Mucosa of descending colon (tissue), 3 donors: ENCODE data around the gene TSPEAR. TPM values are rescaled to one million over a fixed set of nuclear protein-coding genes. Genes with fewer than 3 reads are reported as not detected.

Source experiments
- ATAC-seq: fragments of 200-7000 bp; cut with Tn5 transposase; one replicate; pipeline ENCODE4 v1.9.1; 2020; ENCODE audit warnings: mild to moderate bottlenecking, moderate library complexity
- DNase-seq, 3 donors: peaks; one replicate each; pipeline ENCODE4 v3.0.0-alpha.2; 2020
- H3K36me3 ChIP-seq: fragments of 200-600 bp; one replicate; pipeline ENCODE4 v1.8.0; 2021; ENCODE audit warnings: low read depth, mild to moderate bottlenecking
- H3K4me1 ChIP-seq: fragments of 200-600 bp; one replicate; pipeline ENCODE4 v1.8.0; 2021; ENCODE audit warnings: low read depth, mild to moderate bottlenecking
- H3K4me3 ChIP-seq: fragments of 200-600 bp; one replicate; pipeline ENCODE4 v1.8.0; 2021; ENCODE audit warnings: mild to moderate bottlenecking
- H3K9me3 ChIP-seq: fragments of 200-600 bp; one replicate; pipeline ENCODE4 v1.8.0; 2021; ENCODE audit warnings: mild to moderate bottlenecking
- intact Hi-C, 2 donors: fragments of 100-400 bp; cut with DNase I in 1 of 2; cut with micrococcal nuclease in 1 of 2; formaldehyde crosslinking; loops; one replicate each; pipeline versions ENCODE4 v1.11.0 to v1.11.1; 2022; cut with DNase I, micrococcal nuclease
- total RNA-seq, 3 donors: library from RNA; stranded (reverse); fragmentation: NEBNext Ultra II Directional in 2 of 3; extraction: Animal tissue kit (Norgen Biotek cat#: 25700) in 2 of 3; gene quantifications; one replicate each; pipeline versions ENCODE4 v1.2.1 to v1.2.4, GENCODE V29; 2021 to 2023
- TF ChIP-seq, protein P1 (sequence below): fragments of 200-600 bp; IDR thresholded peaks from one replicate; pipeline ENCODE4 v1.8.0; 2022; ENCODE audit warnings: antibody characterized with exemption, mild to moderate bottlenecking
- donor health status: DM: no; HTN: no; CAD: no; lungs with moderate emphysema.
- donor health status: DM: no; HTN: no; CAD: no.
- donor health status: DM: no; HTN: yes; CAD: no.

TSPEAR gene
- total RNA-seq, 3 donors from 2014 or later: 0.28 TPM; not detected in 2

- Histone ChIP-seq H3K36me3 (no peaks in the 10 kb centered on the region), H3K4me3 (no peak overlapping the region), H3K4me1 (peaks cover 3% of the 10 kb centered on the region), H3K9me3 (no peaks in the 10 kb centered on the region)
- no peak for ATAC-seq
- DNase-seq: no peak
- TF ChIP-seq, protein P1, sequence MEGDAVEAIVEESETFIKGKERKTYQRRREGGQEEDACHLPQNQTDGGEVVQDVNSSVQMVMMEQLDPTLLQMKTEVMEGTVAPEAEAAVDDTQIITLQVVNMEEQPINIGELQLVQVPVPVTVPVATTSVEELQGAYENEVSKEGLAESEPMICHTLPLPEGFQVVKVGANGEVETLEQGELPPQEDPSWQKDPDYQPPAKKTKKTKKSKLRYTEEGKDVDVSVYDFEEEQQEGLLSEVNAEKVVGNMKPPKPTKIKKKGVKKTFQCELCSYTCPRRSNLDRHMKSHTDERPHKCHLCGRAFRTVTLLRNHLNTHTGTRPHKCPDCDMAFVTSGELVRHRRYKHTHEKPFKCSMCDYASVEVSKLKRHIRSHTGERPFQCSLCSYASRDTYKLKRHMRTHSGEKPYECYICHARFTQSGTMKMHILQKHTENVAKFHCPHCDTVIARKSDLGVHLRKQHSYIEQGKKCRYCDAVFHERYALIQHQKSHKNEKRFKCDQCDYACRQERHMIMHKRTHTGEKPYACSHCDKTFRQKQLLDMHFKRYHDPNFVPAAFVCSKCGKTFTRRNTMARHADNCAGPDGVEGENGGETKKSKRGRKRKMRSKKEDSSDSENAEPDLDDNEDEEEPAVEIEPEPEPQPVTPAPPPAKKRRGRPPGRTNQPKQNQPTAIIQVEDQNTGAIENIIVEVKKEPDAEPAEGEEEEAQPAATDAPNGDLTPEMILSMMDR: no peak
- intact Hi-C loops: no loop called here
These were observed 202.5 kb downstream of the TSPEAR start for GRCh38 chr21:44508711-44509445.

DNA sequence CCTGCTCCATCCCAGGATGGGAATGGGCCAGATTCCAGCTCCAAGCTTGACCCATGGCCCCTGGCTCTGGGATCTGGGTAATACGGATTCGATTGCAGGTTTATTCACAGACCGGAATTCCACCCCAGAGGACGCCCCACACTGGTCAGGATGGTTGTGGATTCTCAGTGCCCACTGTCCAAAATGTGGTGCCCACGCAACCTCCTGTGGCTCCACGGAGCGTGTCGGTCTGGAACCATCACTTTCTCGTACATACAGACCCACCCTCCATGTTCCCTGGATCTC, 203.0 kb downstream of the TSPEAR start:
- H3K4me3 ChIP-seq: no peak overlapping the region
- ATAC-seq: no peak
- H3K9me3 ChIP-seq: no peaks in the 10 kb centered on the region
- H3K4me1 ChIP-seq: peaks cover 3% of the 10 kb centered on the region
- no peaks in the 10 kb centered on the region for H3K36me3 ChIP-seq
- TF ChIP-seq, protein P1: no peak
- no peak for DNase-seq
- intact Hi-C loops: no loop called here

GRCh38 chr21:44507673-44508425, 203.5 kb downstream of the TSPEAR start:
- Histone ChIP-seq H3K9me3 (no peaks in the 10 kb centered on the region), H3K4me3 (no peak overlapping the region), H3K36me3 (no peaks in the 10 kb centered on the region), H3K4me1 (peaks cover 3% of the 10 kb centered on the region)
- TF ChIP-seq, protein P1: no peak
- DNase-seq (no peak), ATAC-seq (no peak)
- intact Hi-C loops: no loop called here

- ATAC-seq (no peak), DNase-seq (peak in 1 of 3 donors; percentile 11)
- Histone ChIP-seq H3K9me3 (no peaks in the 10 kb centered on the region), H3K4me1 (peaks cover 3% of the 10 kb centered on the region), H3K4me3 (no peak overlapping the region), H3K36me3 (no peaks in the 10 kb centered on the region)
- TF ChIP-seq, protein P1: no peak
- intact Hi-C loops: no loop called here
These were observed 204.8 kb downstream of the TSPEAR start for GRCh38 chr21:44506279-44507255.

GRCh38 chr21:44505673-44506278, 205.6 kb downstream of the TSPEAR start:
- Histone ChIP-seq H3K4me3 (no peak overlapping the region), H3K36me3 (no peaks in the 10 kb centered on the region), H3K9me3 (no peaks in the 10 kb centered on the region), H3K4me1 (peaks cover 3% of the 10 kb centered on the region)
- intact Hi-C loops: no loop called here
- TF ChIP-seq, protein P1: no peak
- ATAC-seq (no peak), DNase-seq (no peak)
